HG03196 (cell line): ENCODE results near the gene LARP1.
"Not testable (repeated sequence)": the region's sequence is repeated elsewhere in the genome, so short reads cannot be mapped to it uniquely, and the experiment has no call there.

Source experiments
- ATAC-seq: cut with Tn5 transposase; IDR thresholded peaks from one replicate; pipeline ENCODE4 v1.9.1; 2021; ENCODE audit not compliant: unreplicated experiment

LARP1 gene

GRCh38 chr5:154822896-154823295 is 67.7 kb downstream of the LARP1 start:
- not testable (repeated sequence) for ATAC-seq

GRCh38 chr5:154823605-154824004 is 68.4 kb downstream of the LARP1 start:
- ATAC-seq = no peak

GRCh38 chr5:154824070-154824469 is 68.9 kb downstream of the LARP1 start:
- no peak for ATAC-seq

- ATAC-seq = no peak
These were observed 74.0 kb downstream of the LARP1 start for GRCh38 chr5:154829181-154829588.

- no peak for ATAC-seq
These were observed 74.5 kb downstream of the LARP1 start for GRCh38 chr5:154829589-154830218.

GRCh38 chr5:154830219-154830595 is 75.0 kb downstream of the LARP1 start:
- no peak for ATAC-seq

- no peak for ATAC-seq
These were observed 75.4 kb downstream of the LARP1 start for GRCh38 chr5:154830596-154830995.

GRCh38 chr5:154831451-154831850 is 76.3 kb downstream of the LARP1 start:
- ATAC-seq = no peak

- not testable (repeated sequence) for ATAC-seq
These were observed 77.6 kb downstream of the LARP1 start for GRCh38 chr5:154832804-154833203.

- ATAC-seq = no peak
These were observed 78.9 kb downstream of the LARP1 start for GRCh38 chr5:154834053-154834452.

GRCh38 chr5:154835701-154836052 is 80.5 kb downstream of the LARP1 start:
- ATAC-seq = not testable (repeated sequence)

- ATAC-seq = no peak
These were observed 81.0 kb downstream of the LARP1 start for GRCh38 chr5:154836225-154836624.

GRCh38 chr5:154837009-154837901 is 82.1 kb downstream of the LARP1 start:
- ATAC-seq = no peak

- ATAC-seq = no peak
These were observed 85.5 kb downstream of the LARP1 start for GRCh38 chr5:154840435-154841272.

- ATAC-seq = no peak
These were observed 86.1 kb downstream of the LARP1 start for GRCh38 chr5:154841273-154841661.

- ATAC-seq = no peak
These were observed 87.7 kb downstream of the LARP1 start for GRCh38 chr5:154842689-154843530.

- ATAC-seq = no peak
These were observed 89.6 kb downstream of the LARP1 start for GRCh38 chr5:154844809-154845208.

GRCh38 chr5:154849264-154849785 is 94.1 kb downstream of the LARP1 start:
- no peak for ATAC-seq

GRCh38 chr5:154849791-154850201 is 94.6 kb downstream of the LARP1 start:
- no peak for ATAC-seq

GRCh38 chr5:154850255-154851062 is 95.3 kb downstream of the LARP1 start, which contains the start of gene FAXDC2:
Gene FAXDC2 (minus strand): TSS chr5:154850603. CDS start chr5:154838178, 12,425 bp downstream.
- ATAC-seq = no peak
